ENCODE results near the gene RDH13. TPM values are rescaled to one million over a fixed set of nuclear protein-coding genes. Genes with fewer than 3 reads are reported as not detected.

RDH13 gene
- total RNA-seq, 1 experiment from 2014 or later, result 31.1 TPM

- no peaks in the 10 kb centered on the region; the same call in 1 of the 2 replicates for H3K79me2 ChIP-seq (ENCODE audit: insufficient read depth, low read length)
- POLR2A ChIA-PET, result interaction anchor here (1.7 kb wide), 1 partner anchor 13 kb away, joined by 5 read pairs; the partner anchor contains the start of gene RDH13
- peak overlapping the region; percentile 75 for H3K4me2 ChIP-seq (ENCODE audit: low read length)
Measured at GRCh38 chr19:55076321-55076720, 13.4 kb upstream of the RDH13 start.

More at GRCh38 chr19:55076321-55076720, 13.4 kb upstream of the RDH13 start:
- no peak for DNase-seq (ENCODE audit: low read depth, low spot score)
- Histone ChIP-seq H3K27me3 (ENCODE audit: insufficient read depth, low read length) (no peaks in the 10 kb centered on the region), H3K36me3 (ENCODE audit: control insufficient read depth in 1 of 2, insufficient read depth in 2 of 2, low read length in 2 of 2) (no peaks in the 10 kb centered on the region), H3K27ac (ENCODE audit: low read depth, low read length) (peak overlapping the region; percentile 54; the same call in 1 of the 2 replicates), H3K9me3 (ENCODE audit: control insufficient read depth in 1 of 2, insufficient read depth in 1 of 2, low read depth in 1 of 2, low read length in 2 of 2) (no peaks in the 10 kb centered on the region), H2AFZ (ENCODE audit: low read depth, low read length, poor library complexity, severe bottlenecking) (no peak overlapping the region), H3K4me3 (replicated peaks in 1 of 2; ENCODE audit: low read depth in 1 of 2, low read length in 2 of 2) (peak overlapping the region; percentile 48 to 58), H3K9me2 (ENCODE audit: insufficient read depth) (no peaks in the 10 kb centered on the region), H4K20me1 (ENCODE audit: insufficient read depth) (no peaks in the 10 kb centered on the region), H3K4me1 (ENCODE audit: control insufficient read depth in 1 of 2, insufficient read depth in 2 of 2, low read length in 2 of 2) (peaks cover 23 to 57% of the 10 kb centered on the region in 2 experiments), H3K9ac (ENCODE audit: low read length) (peak overlapping the region; percentile 68)
- RAD21 ChIA-PET (ENCODE audit: low non-redundant PET in 1 of 2, low total read pairs in 2 of 2, uncharacterized antibody in 2 of 2, unreplicated experiment in 2 of 2), result no interaction called here
- intact Hi-C loops (cut with micrococcal nuclease), result no loop called here
- CTCF ChIA-PET, result no interaction called here
- no peak for ATAC-seq
- TF ChIP-seq ELF1 (IDR thresholded peaks at IDR 0.05; ENCODE audit: borderline replicate concordance, low read depth) (no peak), EZH2 (IDR thresholded peaks at IDR 0.05) (no peak), FOSL1 (IDR thresholded peaks at IDR 0.05; ENCODE audit: low read depth) (no peak), ZNF274 (IDR thresholded peaks at IDR 0.05; ENCODE audit: low read depth, low read length) (no peak), CBX3 (IDR thresholded peaks at IDR 0.05; ENCODE audit: low read depth) (no peak), EZH2phosphoT487 (IDR thresholded peaks at IDR 0.05; ENCODE audit: borderline replicate concordance) (no peak), ATF3 (IDR thresholded peaks at IDR 0.05) (no peak), MAX (IDR thresholded peaks at IDR 0.05) (no peak), SIN3A (IDR thresholded peaks at IDR 0.05; ENCODE audit: low read depth) (no peak), YY1 (IDR thresholded peaks at IDR 0.05; ENCODE audit: extremely low read depth, insufficient replicate concordance, low read depth, low read length) (no peak), EGR1 (IDR thresholded peaks at IDR 0.05; ENCODE audit: low read depth) (no peak), REST (IDR thresholded peaks at IDR 0.05; ENCODE audit: low read depth) (no peak)
- TSS peak; percentile 50 for BruUV-seq (replicated peaks)

Measured in HCT116 (cell line).